Globus pallidus (tissue), 1 donor: ENCODE results near the gene PPP3CA.
A peak's percentile ranks its signal among the peaks of the same experiment; 100 is the strongest.

Source experiments
- DNase-seq: peaks from one replicate; pipeline ENCODE4 v3.0.0-alpha.2; 2015; ENCODE audit warnings: low spot score

Gene PPP3CA

GRCh38 chr4:101175896-101176676 is 171.2 kb downstream of the PPP3CA start:
- no peak for DNase-seq

- DNase-seq, result no peak
Measured at GRCh38 chr4:101174679-101175345, 172.5 kb downstream of the PPP3CA start.

GRCh38 chr4:101172369-101172768 is 175.0 kb downstream of the PPP3CA start:
- no peak for DNase-seq

DNA sequence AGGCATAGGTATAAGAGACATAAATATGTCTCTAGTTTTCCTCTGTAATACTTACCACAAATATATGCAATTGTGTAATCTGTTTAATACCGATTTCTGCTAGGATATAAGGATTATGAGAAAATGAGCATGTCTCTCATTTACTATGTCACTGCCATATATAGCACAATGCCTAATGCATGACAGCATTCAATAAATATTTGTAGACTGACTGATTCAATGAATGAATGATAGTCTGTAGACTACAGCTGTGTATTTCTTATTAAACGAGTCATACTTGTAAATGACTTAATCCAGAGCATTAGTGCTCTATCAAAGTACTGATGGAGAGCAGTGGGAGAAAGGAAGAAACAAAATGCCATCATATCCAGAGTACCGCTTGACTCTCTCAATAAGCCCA is 175.6 kb downstream of the PPP3CA start:
- DNase-seq, result no peak

GRCh38 chr4:101169044-101170014 is 178.0 kb downstream of the PPP3CA start:
- peak; percentile 79 for DNase-seq

- DNase-seq, result no peak
Measured at GRCh38 chr4:101163936-101164335, 183.4 kb downstream of the PPP3CA start.

DNA sequence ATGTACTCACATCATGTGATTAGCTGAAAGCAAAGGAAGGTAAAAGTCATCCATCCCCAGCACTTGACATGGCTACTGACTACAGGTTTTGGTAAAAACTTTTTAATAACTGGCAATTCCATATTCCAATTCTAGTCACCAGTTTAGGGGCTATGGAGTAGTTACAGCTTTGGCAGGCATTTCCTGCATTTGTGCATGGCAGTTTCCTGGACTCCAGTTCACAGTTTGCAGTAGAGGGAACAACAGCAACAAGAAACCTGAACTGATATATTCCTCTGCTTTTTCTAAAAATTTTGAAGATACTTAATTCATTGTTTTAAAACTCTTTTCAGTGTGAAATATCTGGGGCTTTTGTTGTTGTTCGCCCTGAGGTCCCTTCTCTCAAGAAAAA is 184.3 kb downstream of the PPP3CA start:
- DNase-seq, result no peak

- no peak for DNase-seq
Measured at GRCh38 chr4:101160792-101161592, 186.3 kb downstream of the PPP3CA start.

GRCh38 chr4:101158507-101158906 is 188.8 kb downstream of the PPP3CA start:
- DNase-seq, result no peak

- DNase-seq, result peak; percentile 64
Measured at GRCh38 chr4:101158134-101158482, 189.2 kb downstream of the PPP3CA start.

DNA sequence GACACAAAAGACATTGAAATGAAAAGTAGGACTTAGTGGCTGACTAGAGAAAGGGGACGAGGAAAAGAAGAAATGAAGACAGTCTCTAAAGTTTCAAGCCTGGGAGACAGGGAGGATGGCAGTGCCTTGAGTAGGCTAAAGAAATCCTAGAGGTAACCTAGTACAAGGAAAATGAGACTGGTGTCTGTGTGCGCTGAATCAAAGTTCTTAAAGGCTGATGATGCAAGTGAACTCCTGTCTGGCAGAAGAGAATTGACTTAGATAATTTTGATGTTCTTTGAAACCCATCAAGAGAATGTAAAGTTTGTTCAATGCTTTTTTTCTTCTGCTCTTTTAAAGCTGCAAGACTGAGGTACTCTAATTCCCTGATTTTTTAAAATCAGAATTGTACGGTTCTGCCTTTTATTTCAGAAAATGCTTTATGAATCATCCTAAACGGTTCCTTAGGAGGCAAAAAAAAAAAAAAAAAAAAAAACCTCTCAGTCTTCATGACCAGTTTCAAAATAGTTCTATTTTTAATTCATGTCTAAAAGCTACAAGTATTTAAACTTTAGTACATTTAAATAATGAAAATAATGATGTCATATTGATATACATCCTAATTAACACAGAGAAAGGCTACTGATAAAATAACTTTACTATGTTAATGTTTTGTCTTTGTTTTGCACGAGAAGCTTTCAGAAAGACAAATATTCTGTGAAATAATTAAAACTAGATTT is 189.8 kb downstream of the PPP3CA start:
- DNase-seq, result no peak

DNA sequence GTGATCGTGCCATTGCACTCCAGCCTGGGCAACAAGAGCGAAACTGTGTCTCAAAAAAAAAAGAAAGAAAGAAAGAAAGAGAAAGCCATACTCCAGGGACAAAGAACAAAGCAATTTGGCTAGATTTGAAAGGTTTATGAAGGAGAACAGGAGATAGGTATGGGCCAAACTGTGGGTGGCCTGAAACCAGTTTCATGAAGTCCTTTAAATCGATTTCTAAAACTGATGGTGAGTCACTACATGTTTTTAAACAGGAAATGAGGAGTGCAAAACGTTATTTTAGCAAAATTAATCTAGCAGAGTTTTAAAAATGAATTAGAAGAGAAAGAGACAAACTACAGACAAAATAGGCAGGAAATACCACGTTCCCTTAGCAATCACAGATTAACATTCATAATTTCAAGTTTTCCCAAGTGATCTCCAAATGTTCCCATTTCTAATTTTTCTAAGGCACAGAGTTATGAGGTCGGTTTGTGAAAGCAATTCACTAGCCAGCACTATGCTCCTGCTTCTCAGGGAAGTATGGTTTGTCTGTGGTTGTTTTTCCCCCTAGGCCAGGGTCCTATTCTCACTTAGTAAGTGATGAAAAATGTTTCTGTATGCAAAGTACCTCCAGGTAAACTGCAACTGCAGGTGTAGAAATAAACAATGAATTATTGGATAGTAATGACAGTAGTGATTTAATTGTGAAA is 190.6 kb downstream of the PPP3CA start:
- DNase-seq, result no peak

- DNase-seq, result no peak
Measured at GRCh38 chr4:101155945-101156344, 191.4 kb downstream of the PPP3CA start.

DNA sequence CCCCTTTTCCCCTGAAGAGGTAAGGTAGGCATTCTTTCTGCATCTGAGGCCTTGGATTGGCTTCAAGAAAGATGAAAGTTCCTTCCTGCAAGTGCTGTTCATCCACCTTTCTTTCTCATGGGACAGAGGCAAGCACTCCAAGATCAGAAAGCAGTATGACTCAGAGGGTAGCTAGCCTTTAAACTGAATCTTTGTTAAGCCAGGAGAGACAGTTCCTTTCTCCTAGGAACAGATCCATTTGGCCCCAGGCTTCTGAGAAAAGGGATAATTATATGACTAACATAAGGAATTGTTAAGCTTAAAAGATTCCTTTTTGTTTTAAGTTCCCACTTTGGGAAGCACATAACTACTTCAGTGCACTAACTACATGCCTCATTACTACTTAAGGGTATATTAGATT is 192.0 kb downstream of the PPP3CA start:
- DNase-seq, result no peak

- no peak for DNase-seq
Measured at GRCh38 chr4:101153653-101154052, 193.7 kb downstream of the PPP3CA start.

DNA sequence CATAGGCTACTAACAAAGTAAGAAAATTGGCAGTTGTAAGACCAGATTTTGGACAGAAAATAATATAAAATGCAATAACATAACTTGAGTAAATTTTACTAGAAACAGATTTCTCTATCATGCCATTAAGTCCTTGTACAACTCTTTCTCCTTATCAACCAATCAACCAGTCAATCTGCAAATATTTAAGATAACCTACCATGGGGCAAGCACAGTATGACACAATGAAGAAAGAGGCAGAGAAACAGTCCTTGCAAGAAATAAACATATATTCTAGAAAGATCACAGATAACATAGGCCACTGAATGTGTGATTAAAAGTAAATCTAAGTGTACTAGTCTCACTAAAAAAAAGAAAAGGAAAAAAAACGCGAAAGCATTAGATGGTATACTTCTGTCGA is 194.8 kb downstream of the PPP3CA start:
- DNase-seq, result no peak

GRCh38 chr4:101148551-101148950 is 198.8 kb downstream of the PPP3CA start:
- DNase-seq, result no peak

- no peak for DNase-seq
Measured at GRCh38 chr4:101147283-101147682, 200.0 kb downstream of the PPP3CA start.

DNA sequence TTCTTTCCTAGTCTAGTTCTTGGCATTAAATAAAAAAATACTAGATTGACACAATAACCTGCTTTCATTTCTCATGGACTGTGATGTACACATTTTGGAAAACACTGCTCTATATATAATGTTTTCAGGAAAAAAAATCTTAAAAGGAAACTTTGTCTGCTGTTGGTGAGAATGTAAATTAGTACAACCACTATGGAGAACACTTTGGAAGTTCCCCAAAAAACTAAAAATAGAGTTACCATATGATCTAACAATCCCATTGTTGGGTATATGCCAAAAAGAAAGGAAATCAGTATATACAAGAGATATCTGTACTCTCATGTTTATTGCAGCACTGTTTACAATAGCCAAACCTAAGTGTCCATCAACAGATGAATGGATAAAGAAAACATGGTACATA is 202.3 kb downstream of the PPP3CA start:
- DNase-seq, result no peak

GRCh38 chr4:101142259-101142658 is 205.1 kb downstream of the PPP3CA start:
- no peak for DNase-seq
